GM18861 (cell line): ENCODE measurements around the gene FGB.
"Not testable (repeated sequence)": the region's sequence is repeated elsewhere in the genome, so short reads cannot be mapped to it uniquely, and the experiment has no call there.

ENCODE experiments used
- ATAC-seq: cut with Tn5 transposase; IDR thresholded peaks from one replicate; pipeline ENCODE4 v1.9.1; 2021; ENCODE audit not compliant: unreplicated experiment

The FGB gene

GRCh38 chr4:154594343-154594742 is 31.5 kb downstream of the FGB start:
- ATAC-seq, result not testable (repeated sequence)

GRCh38 chr4:154595807-154596206 is 33.0 kb downstream of the FGB start:
- no peak for ATAC-seq

GRCh38 chr4:154597281-154597680 is 34.5 kb downstream of the FGB start:
- ATAC-seq, result not testable (repeated sequence)

GRCh38 chr4:154597798-154598774 is 35.3 kb downstream of the FGB start:
- no peak for ATAC-seq

- no peak for ATAC-seq
These were observed 39.7 kb downstream of the FGB start for GRCh38 chr4:154602404-154603020.

GRCh38 chr4:154603033-154603943 is 40.5 kb downstream of the FGB start:
- no peak for ATAC-seq

GRCh38 chr4:154604696-154605200 is 41.9 kb downstream of the FGB start:
- no peak for ATAC-seq

- no peak for ATAC-seq
These were observed 44.2 kb downstream of the FGB start for GRCh38 chr4:154606728-154607723.

GRCh38 chr4:154608361-154609252 is 45.8 kb downstream of the FGB start:
- ATAC-seq, result no peak

- no peak for ATAC-seq
These were observed 46.7 kb downstream of the FGB start for GRCh38 chr4:154609532-154609931.

GRCh38 chr4:154610582-154610981 is 47.8 kb downstream of the FGB start:
- no peak for ATAC-seq

GRCh38 chr4:154611833-154612232 is 49.0 kb downstream of the FGB start:
- ATAC-seq, result no peak

- no peak for ATAC-seq
These were observed 49.9 kb downstream of the FGB start, which contains the start of gene FGG for GRCh38 chr4:154612472-154613414. FGG (minus strand) TSS chr4:154612656; CDS start chr4:154612609, 47 bp downstream.

- no peak for ATAC-seq
These were observed 51.5 kb downstream of the FGB start for GRCh38 chr4:154614306-154614705.

- no peak for ATAC-seq
These were observed 52.4 kb downstream of the FGB start for GRCh38 chr4:154615211-154615610.

GRCh38 chr4:154616287-154616686 is 53.5 kb downstream of the FGB start:
- ATAC-seq, result peak; percentile 3

GRCh38 chr4:154616731-154617130 is 53.9 kb downstream of the FGB start:
- peak; percentile 95 for ATAC-seq
